Measurements from ENCODE around the gene APOC3.
"Not testable (repeated sequence)": the region's sequence is repeated elsewhere in the genome, so short reads cannot be mapped to it uniquely, and the experiment has no call there.

The APOC3 gene

GRCh38 chr11:116832350-116833290, 2.9 kb downstream of the APOC3 start:
- no peak for DNase-seq

GRCh38 chr11:116833491-116833815, 3.7 kb downstream of the APOC3 start:
- DNase-seq: no peak

GRCh38 chr11:116833816-116834534, 4.3 kb downstream of the APOC3 start:
- no peak for DNase-seq

GRCh38 chr11:116834535-116835041, 4.9 kb downstream of the APOC3 start:
- not testable (repeated sequence) for DNase-seq

GRCh38 chr11:116835042-116835772, 5.5 kb downstream of the APOC3 start:
- no peak for DNase-seq

- peak; percentile 67 for DNase-seq
These were observed 6.3 kb downstream of the APOC3 start for GRCh38 chr11:116835791-116836631.

GRCh38 chr11:116836632-116836991, 6.9 kb downstream of the APOC3 start:
- DNase-seq: no peak

- no peak for DNase-seq
These were observed 7.8 kb downstream of the APOC3 start, which contains the start of gene APOA1 for GRCh38 chr11:116837231-116838091. Gene APOA1 (minus strand): TSS chr11:116837622. CDS start chr11:116837387, 235 bp downstream.

GRCh38 chr11:116838321-116839084, 8.8 kb downstream of the APOC3 start:
- DNase-seq: no peak

GRCh38 chr11:116840224-116840745, 10.6 kb downstream of the APOC3 start:
- no peak for DNase-seq

GRCh38 chr11:116840746-116841296, 11.1 kb downstream of the APOC3 start:
- no peak for DNase-seq

GRCh38 chr11:116842117-116842516, 12.4 kb downstream of the APOC3 start:
- DNase-seq: no peak

GRCh38 chr11:116842909-116843308, 13.2 kb downstream of the APOC3 start:
- no peak for DNase-seq

GRCh38 chr11:116843661-116844060, 14.0 kb downstream of the APOC3 start:
- DNase-seq: no peak

- no peak for DNase-seq
These were observed 15.0 kb downstream of the APOC3 start for GRCh38 chr11:116844722-116845121.

- DNase-seq: no peak
These were observed 17.9 kb downstream of the APOC3 start for GRCh38 chr11:116847612-116848011.

- no peak for DNase-seq
These were observed 19.4 kb downstream of the APOC3 start for GRCh38 chr11:116849060-116849459.

- DNase-seq: no peak
These were observed 19.8 kb downstream of the APOC3 start for GRCh38 chr11:116849486-116849885.

- DNase-seq: peak; percentile 17
These were observed 21.9 kb downstream of the APOC3 start for GRCh38 chr11:116851626-116852025.
